Parathyroid adenoma (tissue), 2 donors: Measurements from ENCODE around the gene PTCH1.
A peak's percentile ranks its signal among the peaks of the same experiment; 100 is the strongest.

Experiments used
- H2AFZ ChIP-seq: fragments of 300-600 bp; sonication (generic); one replicate; pipeline ENCODE4 v1.7.0; 2017; ENCODE audit warnings: antibody characterized with exemption, mild to moderate bottlenecking
- H3K27ac ChIP-seq: fragments of 300-600 bp; sonication (generic); one replicate; pipeline ENCODE4 v1.7.0; 2017
- H3K27me3 ChIP-seq: fragments of 300-600 bp; sonication (generic); one replicate; pipeline ENCODE4 v1.7.0; 2017; ENCODE audit warnings: low read length; ENCODE audit not compliant: control insufficient read depth, insufficient read depth
- H3K36me3 ChIP-seq: fragments of 300-600 bp; sonication (generic); one replicate; pipeline ENCODE4 v1.7.0; 2017; ENCODE audit warnings: low read length; ENCODE audit not compliant: control insufficient read depth, insufficient read depth
- H3K4me1 ChIP-seq: fragments of 300-600 bp; sonication (generic); one replicate; pipeline ENCODE4 v1.7.0; 2017; ENCODE audit warnings: control low read depth
- H3K4me2 ChIP-seq: fragments of 300-600 bp; sonication (generic); one replicate; pipeline ENCODE4 v1.7.0; 2017; ENCODE audit warnings: low read length
- H3K4me3 ChIP-seq: fragments of 300-600 bp; sonication (generic); one replicate; pipeline ENCODE4 v1.7.0; 2017; ENCODE audit warnings: low read depth, low read length
- H3K79me2 ChIP-seq: fragments of 300-600 bp; sonication (generic); one replicate; pipeline ENCODE4 v1.7.0; 2017; ENCODE audit warnings: control low read depth
- H3K9ac ChIP-seq: fragments of 300-600 bp; sonication (generic); one replicate; pipeline ENCODE4 v1.7.0; 2017; ENCODE audit warnings: mild to moderate bottlenecking
- H3K9me3 ChIP-seq: fragments of 300-600 bp; sonication (generic); one replicate; pipeline ENCODE4 v1.7.0; 2017; ENCODE audit warnings: low read length; ENCODE audit not compliant: control insufficient read depth
- CTCF ChIP-seq: fragments of 300-600 bp; sonication (generic); IDR thresholded peaks from one replicate; pipeline ENCODE4 v1.7.0; 2017; ENCODE audit warnings: antibody characterized with exemption, mild to moderate bottlenecking
- donor health status: primary hyperparathyroidism.

Gene PTCH1

GRCh38 chr9:95517559-95518425 is 1.0 kb upstream of the PTCH1 start:
- H3K4me3 ChIP-seq: no peak overlapping the region
- H3K36me3 ChIP-seq: no peaks in the 10 kb centered on the region
- no peaks in the 10 kb centered on the region for H3K27me3 ChIP-seq
- H3K4me1 ChIP-seq: no peaks in the 10 kb centered on the region
- H3K9ac ChIP-seq: no peak overlapping the region
- no peaks in the 10 kb centered on the region for H3K79me2 ChIP-seq
- no peak overlapping the region for H2AFZ ChIP-seq
- no peak overlapping the region for H3K4me2 ChIP-seq
- TF ChIP-seq CTCF: no peak
- H3K27ac ChIP-seq: no peak overlapping the region
- H3K9me3 ChIP-seq: no peaks in the 10 kb centered on the region

GRCh38 chr9:95516221-95516733 is 494 bp downstream of the PTCH1 start:
- Histone ChIP-seq H3K4me1 (no peaks in the 10 kb centered on the region), H3K4me2 (peak overlapping the region; percentile 70), H3K9ac (no peak overlapping the region), H3K27me3 (no peaks in the 10 kb centered on the region), H3K79me2 (no peaks in the 10 kb centered on the region), H3K36me3 (no peaks in the 10 kb centered on the region), H3K9me3 (no peaks in the 10 kb centered on the region), H3K4me3 (peak overlapping the region; percentile 52), H2AFZ (peak overlapping the region; percentile 88), H3K27ac (no peak overlapping the region)
- no peak for TF ChIP-seq CTCF

- H3K4me1 ChIP-seq: no peaks in the 10 kb centered on the region
- H3K9me3 ChIP-seq: no peaks in the 10 kb centered on the region
- peak overlapping the region; percentile 38 for H2AFZ ChIP-seq
- no peaks in the 10 kb centered on the region for H3K79me2 ChIP-seq
- peak overlapping the region; percentile 70 for H3K4me2 ChIP-seq
- TF ChIP-seq CTCF: no peak
- no peak overlapping the region for H3K27ac ChIP-seq
- H3K27me3 ChIP-seq: no peaks in the 10 kb centered on the region
- H3K36me3 ChIP-seq: no peaks in the 10 kb centered on the region
- no peak overlapping the region for H3K9ac ChIP-seq
- peak overlapping the region; percentile 5 for H3K4me3 ChIP-seq
These were observed 1.3 kb downstream of the PTCH1 start for GRCh38 chr9:95515272-95516113.

GRCh38 chr9:95514342-95514741 is 2.4 kb downstream of the PTCH1 start:
- H3K4me1 ChIP-seq: no peaks in the 10 kb centered on the region
- no peak overlapping the region for H2AFZ ChIP-seq
- H3K4me2 ChIP-seq: no peak overlapping the region
- no peak overlapping the region for H3K27ac ChIP-seq
- H3K36me3 ChIP-seq: no peaks in the 10 kb centered on the region
- H3K9ac ChIP-seq: no peak overlapping the region
- no peaks in the 10 kb centered on the region for H3K27me3 ChIP-seq
- no peaks in the 10 kb centered on the region for H3K9me3 ChIP-seq
- no peak for TF ChIP-seq CTCF
- no peak overlapping the region for H3K4me3 ChIP-seq
- no peaks in the 10 kb centered on the region for H3K79me2 ChIP-seq
